Smooth muscle cell (in vitro differentiated cells): ENCODE results near the gene LAPTM4A. TPM values are rescaled to one million over a fixed set of nuclear protein-coding genes. Genes with fewer than 3 reads are reported as not detected.

Experiments used
- DNase-seq: peaks from one replicate; lab custom pipeline; 2025; ENCODE audit not compliant: unreplicated experiment; lab: John Stamatoyannopoulos, UW
- H2AFZ ChIP-seq: fragments of 200-600 bp; sonication (generic); 2 replicates; pipeline ENCODE4 v1.6.0; 2016; ENCODE audit warnings: antibody characterized with exemption, low read depth, mild to moderate bottlenecking
- H3F3A ChIP-seq: fragments of 200-600 bp; sonication (generic); 2 replicates; pipeline ENCODE4 v1.6.0; 2017; ENCODE audit warnings: antibody characterized with exemption, low read depth
- H3K27ac ChIP-seq: fragments of 200-600 bp; sonication (generic); 2 replicates; pipeline ENCODE4 v1.5.1; 2016; ENCODE audit warnings: low read depth, mild to moderate bottlenecking
- H3K27me3 ChIP-seq: fragments of 200-600 bp; sonication (generic); 2 replicates; pipeline ENCODE4 v1.6.1; 2016; ENCODE audit warnings: low read depth, mild to moderate bottlenecking
- H3K36me3 ChIP-seq: fragments of 200-600 bp; sonication (generic); 2 replicates; pipeline ENCODE4 v1.5.1; 2016; ENCODE audit warnings: low read depth
- H3K4me1 ChIP-seq: fragments of 200-600 bp; sonication (generic); 2 replicates; pipeline ENCODE4 v1.5.1; 2016; ENCODE audit warnings: low read depth
- H3K4me2 ChIP-seq: fragments of 200-600 bp; sonication (generic); 2 replicates; pipeline ENCODE4 v1.6.0; 2016; ENCODE audit warnings: mild to moderate bottlenecking
- H3K4me3 ChIP-seq: fragments of 200-600 bp; sonication (generic); 2 replicates; pipeline ENCODE4 v1.5.1; 2016; ENCODE audit warnings: mild to moderate bottlenecking
- H3K79me2 ChIP-seq: fragments of 200-600 bp; sonication (generic); 2 replicates; pipeline ENCODE4 v1.6.0; 2016; ENCODE audit warnings: low read depth, mild to moderate bottlenecking
- H3K9ac ChIP-seq: fragments of 200-600 bp; sonication (generic); 2 replicates; pipeline ENCODE4 v1.6.0; 2016; ENCODE audit warnings: low read depth
- H3K9me3 ChIP-seq: fragments of 200-600 bp; sonication (generic); replicated peaks from 2 replicates; pipeline ENCODE4 v1.5.1; 2016; ENCODE audit warnings: low read depth
- H4K20me1 ChIP-seq: fragments of 200-600 bp; sonication (generic); 2 replicates; pipeline ENCODE4 v1.6.0; 2016; ENCODE audit warnings: low read depth
- WGBS: methylation state at CpG from one replicate; pipeline ENCODE4 v1.1.7; 2016; ENCODE audit warnings: low lambda C conversion rate; 5-methylcytosine and 5-hydroxymethylcytosine counted together
- polyA plus RNA-seq: library from polyadenylated mRNA; unstranded; fragments of >200 nt; fragmentation: Nextera tagmentation; extraction: Ambion mirVana; gene quantifications from 2 replicates; pipeline ENCODE4 v1.2.1, GENCODE V29; 2016
- total RNA-seq: library from RNA; depleted of rRNA; stranded (reverse); fragments of >200 nt; gene quantifications from 2 replicates; pipeline ENCODE4 v1.2.3, GENCODE V29; 2014
- TF ChIP-seq, protein P1 (sequence below): fragments of 200-600 bp; sonication (generic); IDR thresholded peaks from 2 replicates; pipeline ENCODE4 v1.5.1; 2017; ENCODE audit warnings: borderline replicate concordance, mild to moderate bottlenecking, antibody characterized with exemption; ENCODE audit not compliant: insufficient read depth, poor library complexity, severe bottlenecking

The LAPTM4A gene
- total and polyA plus RNA-seq, 2 experiments from 2014 or later: 423 to 466 TPM

DNA sequence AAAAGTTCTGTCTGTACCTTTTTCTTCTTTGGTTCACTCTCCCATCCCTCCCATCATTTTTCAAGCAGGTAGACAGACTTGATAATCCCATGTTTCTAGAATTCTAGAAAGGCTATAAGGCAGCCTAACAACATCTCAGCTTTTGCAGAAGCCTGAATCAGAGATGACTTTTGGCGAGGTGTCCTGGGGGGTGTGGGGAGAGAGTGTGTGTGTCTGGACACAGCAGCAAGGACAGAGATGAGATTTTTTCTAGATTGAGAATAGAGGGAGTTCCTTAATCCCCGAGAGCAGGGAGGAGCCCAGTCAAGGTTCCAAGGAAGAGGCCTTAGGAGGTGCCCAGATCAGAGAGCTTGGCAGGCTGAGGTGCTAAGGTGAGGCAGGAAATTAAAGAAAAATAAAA, 22.0 kb upstream of the LAPTM4A start:
- 83% methylated on average over 2 of the region's 2 CpGs for WGBS
- no peak for DNase-seq
- H3K27ac ChIP-seq: peak overlapping the region; percentile 30
- no peaks in the 10 kb centered on the region for H3K79me2 ChIP-seq
- TF ChIP-seq, protein P1, sequence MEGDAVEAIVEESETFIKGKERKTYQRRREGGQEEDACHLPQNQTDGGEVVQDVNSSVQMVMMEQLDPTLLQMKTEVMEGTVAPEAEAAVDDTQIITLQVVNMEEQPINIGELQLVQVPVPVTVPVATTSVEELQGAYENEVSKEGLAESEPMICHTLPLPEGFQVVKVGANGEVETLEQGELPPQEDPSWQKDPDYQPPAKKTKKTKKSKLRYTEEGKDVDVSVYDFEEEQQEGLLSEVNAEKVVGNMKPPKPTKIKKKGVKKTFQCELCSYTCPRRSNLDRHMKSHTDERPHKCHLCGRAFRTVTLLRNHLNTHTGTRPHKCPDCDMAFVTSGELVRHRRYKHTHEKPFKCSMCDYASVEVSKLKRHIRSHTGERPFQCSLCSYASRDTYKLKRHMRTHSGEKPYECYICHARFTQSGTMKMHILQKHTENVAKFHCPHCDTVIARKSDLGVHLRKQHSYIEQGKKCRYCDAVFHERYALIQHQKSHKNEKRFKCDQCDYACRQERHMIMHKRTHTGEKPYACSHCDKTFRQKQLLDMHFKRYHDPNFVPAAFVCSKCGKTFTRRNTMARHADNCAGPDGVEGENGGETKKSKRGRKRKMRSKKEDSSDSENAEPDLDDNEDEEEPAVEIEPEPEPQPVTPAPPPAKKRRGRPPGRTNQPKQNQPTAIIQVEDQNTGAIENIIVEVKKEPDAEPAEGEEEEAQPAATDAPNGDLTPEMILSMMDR: no peak
- H3K4me1 ChIP-seq: peaks cover 18% of the 10 kb centered on the region
- H3K9ac ChIP-seq: no peak overlapping the region
- no peaks in the 10 kb centered on the region for H3K36me3 ChIP-seq
- H2AFZ ChIP-seq: peak overlapping the region; percentile 12
- no peak overlapping the region for H3K4me2 ChIP-seq
- no peaks in the 10 kb centered on the region for H4K20me1 ChIP-seq
- no peaks in the 10 kb centered on the region for H3K27me3 ChIP-seq
- no peaks in the 10 kb centered on the region for H3K9me3 ChIP-seq
- H3K4me3 ChIP-seq: no peak overlapping the region
- H3F3A ChIP-seq: peaks cover 14% of the 10 kb centered on the region

DNA sequence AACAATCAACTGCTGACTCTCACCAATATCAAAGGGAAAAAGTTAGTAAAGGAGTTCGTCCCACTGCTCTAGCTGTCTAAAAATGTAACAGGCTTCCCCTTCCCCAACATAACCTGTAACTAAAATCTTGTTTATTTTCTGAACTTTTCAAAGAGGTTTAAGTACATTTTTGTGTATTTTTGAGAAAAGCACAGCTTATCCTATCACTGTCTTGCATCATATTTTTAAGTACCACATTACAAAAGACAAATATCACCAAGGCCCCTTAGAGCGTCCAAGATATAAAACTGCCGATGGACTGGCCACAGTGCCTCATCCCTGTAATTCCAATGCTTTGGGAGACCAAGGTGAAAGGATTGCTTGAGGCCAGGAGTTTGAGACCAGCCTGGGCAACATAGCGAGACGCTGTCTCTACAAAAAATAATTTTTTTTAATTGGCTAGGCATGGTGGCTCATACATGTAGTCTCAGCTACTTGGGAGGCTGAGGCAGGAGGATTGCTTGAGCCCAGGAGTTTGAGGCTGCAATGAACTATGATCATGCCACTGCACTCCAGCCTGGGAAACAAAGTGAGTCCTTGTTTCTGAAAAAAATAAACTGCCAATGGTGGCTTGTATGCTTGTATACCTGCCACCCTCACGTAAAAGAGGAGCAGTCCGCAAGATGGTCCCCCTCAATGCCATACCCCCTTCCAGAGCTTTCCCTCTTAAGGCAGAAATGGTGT, 21.2 kb upstream of the LAPTM4A start:
- Histone ChIP-seq H3F3A (peaks cover 14% of the 10 kb centered on the region), H3K27ac (peak overlapping the region; percentile 96), H3K79me2 (no peaks in the 10 kb centered on the region), H3K4me3 (peak overlapping the region; percentile 20), H2AFZ (peak overlapping the region; percentile 85), H3K4me2 (peak overlapping the region; percentile 73), H3K9me3 (no peaks in the 10 kb centered on the region), H3K4me1 (peaks cover 18% of the 10 kb centered on the region), H3K36me3 (no peaks in the 10 kb centered on the region), H4K20me1 (no peaks in the 10 kb centered on the region), H3K9ac (peak overlapping the region; percentile 76), H3K27me3 (no peaks in the 10 kb centered on the region)
- TF ChIP-seq, protein P1: no peak
- no peak for DNase-seq
- 64% methylated on average over 7 of the region's 7 CpGs for WGBS

DNA sequence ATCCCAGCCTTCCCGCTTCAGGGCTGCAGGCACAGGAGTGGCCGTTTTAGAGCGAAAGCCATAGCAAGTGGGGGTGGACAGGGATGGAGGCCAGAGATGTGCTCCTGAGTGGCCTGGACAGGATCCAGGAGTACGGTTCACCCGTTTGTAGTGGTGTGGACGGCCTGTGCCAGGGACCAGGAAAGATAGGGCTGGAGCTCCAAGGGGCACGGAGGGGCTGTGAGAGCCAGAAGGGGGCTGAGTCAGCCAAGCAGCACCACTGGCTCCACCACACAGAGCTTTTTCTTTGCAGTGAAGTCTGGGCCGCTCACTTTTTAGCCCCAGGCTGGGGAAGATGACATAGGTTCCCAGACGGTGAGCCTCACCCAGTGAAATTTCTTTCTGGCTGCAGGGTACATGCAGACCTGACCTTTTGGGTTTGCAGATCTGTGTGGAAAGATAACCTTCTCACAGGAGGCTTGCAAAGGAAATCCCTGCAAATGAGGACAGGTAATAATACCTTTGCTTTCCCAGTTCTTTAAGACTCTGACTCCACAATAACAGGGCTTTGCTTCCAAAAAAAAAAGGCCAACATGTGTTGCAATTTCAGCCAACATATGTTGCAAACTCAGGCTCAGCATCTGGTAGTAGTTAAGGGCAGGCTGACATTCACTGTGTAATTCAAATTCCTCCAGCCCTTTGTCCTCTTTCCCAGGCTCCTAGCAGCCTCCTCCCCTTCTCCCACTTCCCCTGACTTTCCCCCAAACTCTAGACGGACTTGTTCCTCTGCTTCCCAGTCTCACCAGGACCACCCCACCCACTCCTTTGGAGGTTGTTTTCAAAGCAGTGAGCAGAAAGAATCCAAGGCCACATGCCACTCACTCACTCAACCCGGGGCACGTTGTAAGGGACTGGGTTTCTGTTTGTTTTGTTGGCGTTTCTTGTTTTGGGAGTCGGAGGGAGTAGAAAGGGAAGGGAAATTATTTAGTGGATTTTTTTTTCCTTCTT, 20.3 kb upstream of the LAPTM4A start:
- peak overlapping the region; percentile 76 for H3K9ac ChIP-seq
- H2AFZ ChIP-seq: peak overlapping the region; percentile 85
- DNase-seq: no peak
- no peaks in the 10 kb centered on the region for H4K20me1 ChIP-seq
- WGBS: 11% methylated on average over 13 of the region's 14 CpGs
- peak overlapping the region; percentile 96 for H3K27ac ChIP-seq
- peaks cover 14% of the 10 kb centered on the region for H3F3A ChIP-seq
- H3K4me2 ChIP-seq: peak overlapping the region; percentile 73
- no peaks in the 10 kb centered on the region for H3K79me2 ChIP-seq
- TF ChIP-seq, protein P1: no peak
- H3K4me1 ChIP-seq: peaks cover 18% of the 10 kb centered on the region
- H3K4me3 ChIP-seq: peak overlapping the region; percentile 20
- H3K9me3 ChIP-seq: no peaks in the 10 kb centered on the region
- no peaks in the 10 kb centered on the region for H3K27me3 ChIP-seq
- H3K36me3 ChIP-seq: no peaks in the 10 kb centered on the region
